ENCODE data around the gene DIO3.
"Not testable (repeated sequence)": the region's sequence is repeated elsewhere in the genome, so short reads cannot be mapped to it uniquely, and the experiment has no call there.

The DIO3 gene

DNA sequence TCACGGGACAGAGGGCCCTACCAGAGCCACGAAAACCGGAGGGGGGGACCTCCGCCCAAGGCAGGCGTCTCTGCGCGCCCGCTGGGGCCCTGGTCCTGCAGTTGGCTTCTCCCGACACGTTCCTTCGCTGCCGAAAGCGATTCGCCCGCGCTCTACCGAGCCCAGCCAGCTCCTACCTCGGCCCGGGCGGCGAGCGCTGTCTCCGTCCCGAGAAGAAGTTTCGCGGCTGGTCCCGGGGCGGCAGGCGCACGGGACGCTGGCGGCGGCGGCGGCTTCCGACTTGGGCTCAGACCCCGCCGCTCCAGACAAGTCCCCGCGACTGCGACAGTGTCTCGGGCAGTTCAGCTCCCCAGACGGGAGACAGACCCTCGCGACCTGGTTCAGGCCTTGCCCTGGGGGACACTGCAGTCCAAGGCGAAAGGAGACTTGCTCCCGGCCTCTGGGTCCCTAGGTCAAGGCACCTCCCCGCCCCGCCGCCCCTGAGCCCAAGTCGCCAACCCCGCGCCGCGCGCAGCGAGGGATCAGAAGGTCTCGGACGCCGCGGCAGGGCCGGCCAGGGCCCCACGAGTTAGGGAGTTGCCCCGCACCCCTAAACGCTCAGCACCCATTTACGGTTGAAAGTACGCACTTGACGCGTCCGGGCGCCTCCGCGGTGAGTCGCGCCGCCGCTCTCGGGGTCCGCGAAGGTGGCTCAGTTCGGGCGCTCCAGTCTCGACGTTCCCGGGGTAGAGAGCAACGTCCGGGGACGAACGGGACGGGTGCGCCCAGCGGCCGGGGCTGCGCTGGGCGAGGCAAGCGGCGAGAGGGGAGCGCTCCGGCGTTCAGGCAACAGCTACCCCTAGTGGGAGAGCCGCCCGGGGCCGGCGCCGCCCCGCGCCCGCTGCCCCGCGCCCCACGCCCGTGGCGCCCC lies 1.4 kb upstream of the DIO3 start:
- no peak overlapping the region for H3K4me3 Mint-ChIP-seq
- H3K36me3 Mint-ChIP-seq (ENCODE audit: low read depth), result peaks cover 3% of the 10 kb centered on the region
- no peak for DNase-seq
- H3K27ac Mint-ChIP-seq, result no peak overlapping the region
- peaks cover 5% of the 10 kb centered on the region for H3K4me1 Mint-ChIP-seq (ENCODE audit: low read depth)
- H3K27me3 Mint-ChIP-seq, result peaks cover 71% of the 10 kb centered on the region
- H3K9me3 Mint-ChIP-seq, result peaks cover 3% of the 10 kb centered on the region

DNA sequence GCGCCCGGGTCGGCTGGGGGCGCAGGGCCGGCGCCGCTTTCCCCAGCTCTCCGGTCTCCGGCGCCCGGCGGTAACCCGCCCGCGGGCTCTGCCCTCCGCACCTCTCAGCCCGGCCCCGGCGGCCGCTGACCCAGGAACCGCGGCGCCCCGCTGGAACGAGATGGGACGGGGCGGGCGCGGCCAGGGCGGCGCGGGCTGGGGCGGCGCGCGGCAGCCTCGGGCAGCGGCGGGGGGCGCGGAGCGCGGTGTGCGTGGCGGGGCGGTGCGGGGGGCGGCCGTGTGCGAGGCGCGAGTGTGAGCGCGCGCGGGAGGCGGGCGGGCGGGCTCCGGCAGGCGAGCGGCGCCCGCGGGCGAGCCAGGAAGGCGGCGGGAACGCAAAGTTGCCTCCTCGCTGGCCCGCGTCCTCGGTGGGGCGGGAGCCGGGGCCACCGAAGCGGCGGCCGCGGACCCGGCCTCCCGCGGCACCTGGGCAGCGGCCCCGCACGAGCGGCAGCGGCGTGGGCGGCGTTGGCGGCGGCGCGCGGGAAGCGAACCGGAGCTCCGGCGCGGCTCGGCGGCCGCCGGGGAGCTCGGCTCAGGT lies 671 bp upstream of the DIO3 start:
- Mint-ChIP-seq H3K4me1 (ENCODE audit: low read depth) (peaks cover 8% of the 10 kb centered on the region), H3K4me3 (no peak overlapping the region), H3K27me3 (peaks cover 77% of the 10 kb centered on the region), H3K9me3 (peaks cover 3% of the 10 kb centered on the region), H3K27ac (no peak overlapping the region), H3K36me3 (ENCODE audit: low read depth) (peaks cover 3% of the 10 kb centered on the region)
- no peak for DNase-seq

DNA sequence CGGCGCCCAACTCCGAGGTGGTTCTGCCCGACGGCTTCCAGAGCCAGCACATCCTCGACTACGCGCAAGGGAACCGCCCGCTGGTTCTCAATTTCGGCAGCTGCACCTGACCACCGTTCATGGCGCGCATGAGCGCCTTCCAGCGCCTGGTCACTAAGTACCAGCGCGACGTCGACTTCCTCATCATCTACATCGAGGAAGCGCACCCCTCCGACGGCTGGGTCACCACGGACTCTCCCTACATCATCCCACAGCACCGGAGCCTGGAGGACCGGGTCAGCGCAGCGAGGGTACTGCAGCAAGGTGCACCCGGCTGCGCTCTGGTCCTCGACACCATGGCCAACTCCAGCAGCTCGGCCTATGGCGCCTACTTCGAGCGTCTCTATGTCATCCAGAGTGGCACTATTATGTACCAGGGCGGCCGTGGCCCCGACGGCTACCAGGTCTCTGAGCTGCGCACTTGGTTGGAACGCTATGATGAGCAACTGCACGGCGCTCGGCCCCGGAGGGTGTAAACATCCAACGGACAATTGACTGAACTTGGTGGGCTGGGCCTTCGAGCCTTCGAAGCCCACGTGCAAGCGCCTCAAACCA lies 699 bp downstream of the DIO3 start:
- H3K9me3 Mint-ChIP-seq, result peaks cover 3% of the 10 kb centered on the region
- peaks cover 8% of the 10 kb centered on the region for H3K4me1 Mint-ChIP-seq (ENCODE audit: low read depth)
- H3K4me3 Mint-ChIP-seq, result no peak overlapping the region
- peak overlapping the region; percentile 83 for H3K27ac Mint-ChIP-seq
- H3K27me3 Mint-ChIP-seq, result peaks cover 79% of the 10 kb centered on the region
- DNase-seq, result no peak
- H3K36me3 Mint-ChIP-seq (ENCODE audit: low read depth), result peaks cover 3% of the 10 kb centered on the region

DNA sequence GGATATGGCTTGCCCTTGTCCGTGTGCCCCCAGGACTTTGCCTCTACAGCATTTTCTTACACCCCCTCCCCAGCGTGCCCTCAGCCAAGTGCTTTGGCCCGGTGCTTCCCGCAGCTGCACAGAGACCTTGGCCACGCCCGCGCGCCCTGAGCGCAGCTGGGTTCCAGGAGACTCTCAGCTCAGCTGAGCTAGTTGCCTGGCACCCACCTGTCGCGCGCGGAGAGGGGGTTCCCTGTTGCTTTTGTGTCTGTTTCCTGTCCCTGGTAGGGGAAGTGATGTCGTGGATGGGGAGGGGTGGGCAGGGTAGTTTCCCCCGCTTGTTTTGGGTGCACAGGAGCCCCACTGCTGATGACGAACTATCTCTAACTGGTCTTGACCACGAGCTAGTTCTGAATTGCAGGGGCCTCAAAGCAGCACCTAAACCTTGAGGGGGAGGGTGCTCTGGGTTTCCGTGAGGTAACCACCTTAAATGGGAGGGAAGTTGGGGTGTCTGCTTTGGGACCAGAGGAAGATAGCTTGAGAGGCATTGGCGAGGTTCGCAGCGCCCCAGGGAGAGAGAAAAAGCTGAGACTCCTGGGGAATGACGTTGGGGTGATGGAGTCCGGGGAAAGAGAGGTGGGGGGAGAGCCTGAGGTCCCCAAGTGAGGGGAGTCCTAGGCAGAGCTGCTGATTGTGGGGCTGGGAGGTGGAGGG lies 1.5 kb downstream of the DIO3 start:
- H3K4me1 Mint-ChIP-seq (ENCODE audit: low read depth), result peaks cover 8% of the 10 kb centered on the region
- H3K4me3 Mint-ChIP-seq, result no peak overlapping the region
- H3K9me3 Mint-ChIP-seq, result peaks cover 3% of the 10 kb centered on the region
- H3K27me3 Mint-ChIP-seq, result peaks cover 78% of the 10 kb centered on the region
- peaks cover 3% of the 10 kb centered on the region for H3K36me3 Mint-ChIP-seq (ENCODE audit: low read depth)
- no peak for DNase-seq
- H3K27ac Mint-ChIP-seq, result no peak overlapping the region

DNA sequence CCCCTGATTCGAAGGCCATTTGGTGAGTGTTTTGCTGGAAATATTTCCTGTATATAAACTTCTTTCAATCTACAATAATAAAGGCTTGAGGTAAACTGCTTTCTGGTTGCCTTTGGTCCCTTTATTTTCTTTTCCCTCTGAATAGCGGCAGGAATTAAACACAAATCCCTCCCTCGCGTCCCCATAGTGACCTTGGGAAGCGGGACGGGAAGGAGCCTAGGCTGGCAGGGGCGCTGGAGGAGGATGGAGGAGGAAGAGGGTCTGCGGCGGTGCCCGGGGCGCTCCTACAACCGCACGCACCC lies 2.0 kb downstream of the DIO3 start:
- peaks cover 8% of the 10 kb centered on the region for H3K4me1 Mint-ChIP-seq (ENCODE audit: low read depth)
- peaks cover 3% of the 10 kb centered on the region for H3K36me3 Mint-ChIP-seq (ENCODE audit: low read depth)
- no peak for DNase-seq
- H3K27ac Mint-ChIP-seq, result no peak overlapping the region
- peaks cover 79% of the 10 kb centered on the region for H3K27me3 Mint-ChIP-seq
- peaks cover 3% of the 10 kb centered on the region for H3K9me3 Mint-ChIP-seq
- no peak overlapping the region for H3K4me3 Mint-ChIP-seq

DNA sequence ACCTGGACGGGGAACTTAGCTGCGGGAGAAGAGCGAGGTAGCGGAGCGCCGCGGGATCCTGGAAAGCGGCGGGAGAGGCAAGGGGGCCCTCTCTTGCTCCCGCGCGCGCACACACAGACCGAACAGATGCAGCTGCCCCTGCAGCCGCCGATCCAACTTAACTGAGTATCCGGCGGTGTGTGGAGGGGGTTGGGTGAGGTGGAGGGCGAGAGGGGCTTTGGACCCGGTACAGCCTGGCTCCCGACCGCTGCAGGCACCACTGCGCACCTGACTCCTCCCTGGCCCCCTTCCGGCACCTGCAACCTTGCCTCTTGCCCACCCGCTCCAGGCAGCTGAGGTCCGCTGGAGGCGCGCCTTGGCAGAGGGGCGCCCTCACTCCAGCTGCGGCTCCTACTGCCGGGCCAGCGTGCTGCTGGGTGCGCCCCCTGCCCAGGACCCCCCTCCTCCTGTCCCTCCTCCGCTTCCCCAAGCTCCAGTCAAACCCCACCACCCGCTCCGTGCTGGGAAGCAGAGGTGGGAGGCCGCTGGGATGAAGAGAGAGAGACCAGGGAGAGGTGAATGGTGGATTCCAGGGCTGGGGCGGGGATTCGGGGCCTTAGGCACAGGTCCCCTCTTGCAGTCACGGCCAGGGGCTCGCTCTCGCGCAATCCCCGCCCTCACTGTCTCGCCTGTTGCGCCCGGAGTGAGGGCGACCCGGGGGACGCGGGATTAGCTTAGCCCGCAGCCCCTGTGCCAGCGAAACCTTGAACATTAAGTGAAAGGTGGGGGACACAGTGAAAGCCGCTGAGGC lies 2.6 kb downstream of the DIO3 start:
- H3K9me3 Mint-ChIP-seq, result peaks cover 3% of the 10 kb centered on the region
- H3K36me3 Mint-ChIP-seq (ENCODE audit: low read depth), result peaks cover 3% of the 10 kb centered on the region

DNA sequence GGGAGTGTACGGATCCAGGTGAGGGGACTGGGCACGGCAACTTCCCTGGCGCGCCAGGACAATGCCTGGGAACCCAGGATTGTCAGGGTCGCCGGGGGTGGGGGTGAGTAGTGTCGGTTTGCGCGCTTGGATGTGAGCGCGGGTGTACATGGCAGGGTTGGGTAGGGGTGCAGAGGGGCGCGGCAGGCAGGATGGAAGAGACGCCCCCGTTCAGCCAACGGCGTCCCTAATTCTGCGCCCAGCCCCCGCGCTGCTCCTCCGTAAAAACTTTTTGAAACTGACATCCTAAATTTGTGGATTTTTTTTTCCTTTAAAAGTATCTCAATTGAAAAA lies 3.1 kb downstream of the DIO3 start:
- no peak for DNase-seq

More for the DNA sequence above, 2.6 kb downstream of the DIO3 start:
- Mint-ChIP-seq H3K27ac (no peak overlapping the region), H3K4me1 (ENCODE audit: low read depth) (peaks cover 8% of the 10 kb centered on the region), H3K4me3 (no peak overlapping the region), H3K27me3 (peaks cover 75% of the 10 kb centered on the region)
- no peak for DNase-seq

DNA sequence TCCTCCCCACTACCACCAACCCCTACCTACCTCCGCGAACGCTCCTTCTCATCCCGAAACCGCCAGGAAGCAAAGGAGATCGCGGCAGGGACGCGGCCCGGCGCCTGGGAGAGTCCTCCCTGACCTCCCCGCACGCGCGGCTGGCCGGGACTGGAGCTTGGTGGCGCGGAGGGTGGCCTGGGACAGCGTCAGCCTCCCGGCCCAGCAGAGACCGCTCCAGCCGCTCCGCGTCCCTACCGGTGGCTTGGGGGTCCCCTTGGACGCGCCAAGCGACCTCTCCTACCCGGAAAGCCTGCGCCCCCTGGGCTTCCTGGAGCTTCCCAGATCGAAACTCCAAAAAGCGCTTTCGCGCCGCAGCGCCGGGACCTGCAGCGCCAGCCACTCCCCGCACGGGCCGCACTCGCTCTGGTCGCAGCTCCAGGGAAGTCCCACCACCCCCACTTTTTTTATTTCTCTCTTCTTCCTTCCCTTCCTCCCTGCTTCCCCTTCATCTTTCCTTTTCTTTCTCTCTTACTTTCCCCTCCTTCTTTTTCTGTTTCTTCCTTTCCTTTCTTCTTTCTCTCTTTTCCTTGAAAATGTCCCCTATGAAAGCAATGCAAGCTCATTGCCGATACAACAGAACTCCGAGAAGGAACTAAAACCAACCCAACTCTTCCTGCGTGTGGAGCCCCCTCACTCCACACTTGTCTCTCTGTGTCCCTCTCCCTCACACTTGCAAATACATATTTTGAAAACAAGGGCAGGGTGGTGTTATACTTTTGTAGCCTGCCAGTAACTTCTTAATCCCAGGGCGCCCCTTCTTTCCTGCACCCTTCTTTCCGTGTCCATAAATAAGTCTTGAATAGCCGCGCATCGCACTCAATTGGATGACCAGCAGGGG lies 3.8 kb downstream of the DIO3 start:
- Mint-ChIP-seq H3K4me3 (no peak overlapping the region), H3K36me3 (ENCODE audit: low read depth) (peaks cover 3% of the 10 kb centered on the region), H3K4me1 (ENCODE audit: low read depth) (peaks cover 8% of the 10 kb centered on the region), H3K27ac (no peak overlapping the region), H3K27me3 (peaks cover 68% of the 10 kb centered on the region), H3K9me3 (peaks cover 3% of the 10 kb centered on the region)
- no peak for DNase-seq

More for the DNA sequence above, 3.1 kb downstream of the DIO3 start:
- peaks cover 3% of the 10 kb centered on the region for H3K9me3 Mint-ChIP-seq
- H3K4me1 Mint-ChIP-seq (ENCODE audit: low read depth), result peaks cover 8% of the 10 kb centered on the region
- H3K27me3 Mint-ChIP-seq, result peaks cover 69% of the 10 kb centered on the region
- H3K4me3 Mint-ChIP-seq, result no peak overlapping the region
- peaks cover 3% of the 10 kb centered on the region for H3K36me3 Mint-ChIP-seq (ENCODE audit: low read depth)
- no peak overlapping the region for H3K27ac Mint-ChIP-seq

DNA sequence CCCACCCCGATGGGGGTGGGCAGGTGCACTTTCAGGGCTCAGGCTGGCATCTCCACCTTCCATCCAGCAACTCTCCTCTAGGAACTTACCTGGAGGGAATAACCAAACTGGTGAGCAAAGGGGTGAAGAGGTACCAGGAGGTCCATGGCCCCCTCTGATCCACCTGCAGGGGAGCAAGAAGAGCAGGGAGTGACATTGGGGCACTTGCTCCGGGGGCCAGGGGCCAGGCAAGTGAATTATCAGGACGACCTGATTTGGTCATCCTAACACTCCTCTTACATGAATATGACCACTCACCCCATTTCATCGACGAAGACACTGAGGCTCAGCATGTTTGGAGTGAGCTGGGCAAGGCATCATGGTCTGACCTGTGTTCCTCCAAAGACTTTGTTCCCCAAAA lies 6.0 kb downstream of the DIO3 start:
- Mint-ChIP-seq H3K4me1 (ENCODE audit: low read depth) (peaks cover 6% of the 10 kb centered on the region), H3K27ac (no peak overlapping the region), H3K27me3 (peaks cover 56% of the 10 kb centered on the region), H3K36me3 (ENCODE audit: low read depth) (no peaks in the 10 kb centered on the region), H3K9me3 (no peaks in the 10 kb centered on the region), H3K4me3 (no peak overlapping the region)
- no peak for DNase-seq

DNA sequence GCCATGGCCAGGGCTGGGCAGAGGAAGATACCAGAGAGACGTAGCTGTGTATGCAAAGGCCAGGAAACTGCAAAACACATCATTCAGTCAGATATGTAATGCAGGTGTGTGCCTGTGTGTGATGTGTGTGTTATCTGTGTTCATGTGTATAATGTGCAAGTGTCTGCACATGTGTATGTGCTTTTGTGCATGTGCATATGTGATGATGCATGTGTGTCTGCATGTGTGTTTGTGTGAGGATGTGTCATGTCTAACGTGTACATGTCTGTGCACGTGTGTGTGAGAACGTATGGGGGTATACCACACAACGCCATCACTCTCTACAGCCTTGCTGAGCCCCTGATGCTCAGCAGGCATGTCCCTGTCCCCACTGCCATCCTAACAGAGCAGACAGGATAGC lies 9.7 kb downstream of the DIO3 start:
- Mint-ChIP-seq H3K36me3 (ENCODE audit: low read depth) (no peaks in the 10 kb centered on the region), H3K9me3 (no peaks in the 10 kb centered on the region), H3K4me3 (no peak overlapping the region), H3K27ac (no peak overlapping the region), H3K4me1 (ENCODE audit: low read depth) (no peaks in the 10 kb centered on the region), H3K27me3 (peaks cover 25% of the 10 kb centered on the region)
- no peak for DNase-seq

DNA sequence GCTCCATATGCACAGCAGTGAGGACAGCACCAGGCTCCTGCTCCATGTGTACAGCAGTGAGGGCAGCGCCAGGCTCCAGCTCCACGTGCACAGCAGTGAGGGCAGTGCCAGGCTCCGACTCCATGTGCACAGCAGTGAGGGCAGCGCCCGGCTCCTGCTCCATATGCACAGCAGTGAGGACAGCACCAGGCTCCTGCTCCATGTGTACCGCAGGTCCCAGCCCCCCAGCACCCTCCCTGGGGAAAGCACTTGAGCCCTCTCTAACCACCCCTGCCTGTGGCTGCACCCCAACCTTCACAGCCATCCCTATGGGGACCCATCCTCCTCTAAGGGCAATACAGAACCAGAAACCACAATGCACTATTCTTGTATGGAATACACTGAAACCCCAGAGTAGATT lies 11.2 kb downstream of the DIO3 start:
- H3K4me3 Mint-ChIP-seq; H3K27ac Mint-ChIP-seq; H3K9me3 Mint-ChIP-seq; H3K4me1 Mint-ChIP-seq (ENCODE audit: low read depth); DNase-seq; H3K36me3 Mint-ChIP-seq (ENCODE audit: low read depth): not testable (repeated sequence)
- H3K27me3 Mint-ChIP-seq, result peaks cover 11% of the 10 kb centered on the region

DNA sequence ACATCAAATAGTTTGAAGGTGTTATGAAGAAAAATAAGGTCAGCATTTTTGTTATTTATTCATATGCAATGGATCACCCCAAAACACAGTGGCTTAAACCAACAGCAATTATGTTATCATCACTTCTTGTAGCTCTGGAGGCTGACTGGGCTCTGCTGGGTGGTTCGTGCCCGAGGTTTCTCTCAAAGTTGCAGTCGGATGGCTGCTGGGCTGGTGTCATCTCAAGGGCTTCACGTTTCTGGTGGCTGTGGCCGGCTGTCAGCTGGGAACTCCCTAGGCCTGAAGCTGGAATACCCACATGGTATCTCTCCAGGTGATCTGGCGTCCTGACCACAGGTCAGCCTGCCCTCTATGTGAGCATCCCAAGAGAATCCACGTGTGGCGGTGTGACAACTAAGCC lies 12.0 kb downstream of the DIO3 start:
- no peak overlapping the region for H3K4me3 Mint-ChIP-seq
- H3K27ac Mint-ChIP-seq, result no peak overlapping the region
- no peaks in the 10 kb centered on the region for H3K4me1 Mint-ChIP-seq (ENCODE audit: low read depth)
- H3K9me3 Mint-ChIP-seq, result no peaks in the 10 kb centered on the region
- no peaks in the 10 kb centered on the region for H3K36me3 Mint-ChIP-seq (ENCODE audit: low read depth)
- DNase-seq, result no peak
- H3K27me3 Mint-ChIP-seq, result peaks cover 6% of the 10 kb centered on the region

DNA sequence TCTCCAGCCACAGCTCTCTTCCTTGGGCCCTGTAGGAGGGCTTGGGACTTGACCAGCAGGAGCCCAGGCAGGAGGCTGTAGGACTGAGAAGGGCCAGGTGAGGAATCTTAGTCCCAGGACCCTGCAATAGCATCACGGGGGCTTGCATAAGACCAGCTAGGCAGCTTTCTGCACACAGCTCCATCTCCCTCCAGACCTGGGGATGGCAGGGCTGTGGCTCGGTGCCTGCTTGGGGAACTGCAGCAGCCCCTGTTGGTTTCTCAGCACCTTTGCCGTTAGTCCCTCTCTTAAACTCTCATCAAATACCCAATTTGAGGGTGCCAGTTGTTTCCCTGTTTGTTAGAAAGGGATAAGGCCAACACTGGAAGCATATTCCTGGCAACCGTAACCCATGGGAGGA lies 14.3 kb downstream of the DIO3 start:
- peaks cover 3% of the 10 kb centered on the region for H3K27me3 Mint-ChIP-seq
- no peaks in the 10 kb centered on the region for H3K4me1 Mint-ChIP-seq (ENCODE audit: low read depth)
- H3K9me3 Mint-ChIP-seq, result no peaks in the 10 kb centered on the region
- H3K36me3 Mint-ChIP-seq (ENCODE audit: low read depth), result no peaks in the 10 kb centered on the region
- DNase-seq, result no peak
- no peak overlapping the region for H3K27ac Mint-ChIP-seq
- no peak overlapping the region for H3K4me3 Mint-ChIP-seq
